Keratinocyte (primary cell): Measurements from ENCODE around the gene CORO1A. TPM values are rescaled to one million over a fixed set of nuclear protein-coding genes. Genes with fewer than 3 reads are reported as not detected.

Source experiments
- DNase-seq: peaks from one replicate; pipeline ENCODE4 v3.0.0-alpha.2; 2011; ENCODE audit warnings: low read depth, missing footprints, low spot score
- FAIRE-seq: peaks from 2 replicates; lab custom pipeline; 2011; peaks lifted over from hg19 to GRCh38; lab: Jason Lieb, UNC
- H2AFZ ChIP-seq: 2 replicates; pipeline ENCODE4 v1.6.0; 2012; ENCODE audit warnings: low read length, control low read depth, inconsistent platforms; ENCODE audit not compliant: control insufficient read depth
- H3K27ac ChIP-seq: 2 replicates; pipeline ENCODE4 v1.5.1; 2011; ENCODE audit warnings: low read length; ENCODE audit not compliant: control insufficient read depth, insufficient read depth
- H3K27me3 ChIP-seq: 3 replicates; pipeline ENCODE4 v1.6.0; 2011; ENCODE audit warnings: low read length; ENCODE audit not compliant: control insufficient read depth, insufficient read depth; ENCODE audit errors: extremely low read depth
- H3K36me3 ChIP-seq, 2 experiments: 2 replicates in 1 of 2; 3 replicates in 1 of 2; pipeline ENCODE4 v1.5.1; 2011; ENCODE audit warnings: low read length in 2 of 2, mild to moderate bottlenecking in 1 of 2; ENCODE audit not compliant: control insufficient read depth in 2 of 2, insufficient read depth in 2 of 2; ENCODE audit errors: extremely low read depth in 1 of 2
- H3K4me1 ChIP-seq: 3 replicates; pipeline ENCODE4 v1.5.1; 2011; ENCODE audit warnings: low read length; ENCODE audit not compliant: control insufficient read depth, insufficient read depth; ENCODE audit errors: extremely low read depth
- H3K4me2 ChIP-seq: 3 replicates; pipeline ENCODE4 v1.6.0; 2011; ENCODE audit warnings: low read depth, low read length; ENCODE audit not compliant: control insufficient read depth, insufficient read depth; ENCODE audit errors: extremely low read depth
- H3K4me3 ChIP-seq, 3 experiments: fragments of 200-600 bp in 1 of 3; sonication (generic) in 1 of 3; 2 replicates in 2 of 3; 3 replicates in 1 of 3; pipeline ENCODE4 v1.5.1; 2011 to 2016; ENCODE audit warnings: low read length in 3 of 3, mild to moderate bottlenecking in 3 of 3, control low read depth in 2 of 3, inconsistent platforms in 1 of 3, low read depth in 1 of 3, mixed read lengths in 1 of 3, mixed run types in 1 of 3, moderate library complexity in 1 of 3; ENCODE audit not compliant: control insufficient read depth in 2 of 3, insufficient read depth in 2 of 3; ENCODE audit errors: extremely low read depth in 1 of 3
- H3K79me2 ChIP-seq: 2 replicates; pipeline ENCODE4 v1.6.0; 2012; ENCODE audit warnings: low read length; ENCODE audit not compliant: control insufficient read depth, insufficient read depth
- H3K9ac ChIP-seq: 3 replicates; pipeline ENCODE4 v1.6.0; 2011; ENCODE audit warnings: low read length; ENCODE audit not compliant: control insufficient read depth, insufficient read depth; ENCODE audit errors: extremely low read depth
- H3K9me1 ChIP-seq: 3 replicates; pipeline ENCODE4 v1.6.0; 2011; ENCODE audit warnings: low read length; ENCODE audit not compliant: control insufficient read depth, insufficient read depth; ENCODE audit errors: extremely low read depth
- H3K9me3 ChIP-seq: 2 replicates; pipeline ENCODE4 v1.5.1; 2012; ENCODE audit warnings: low read depth, low read length; ENCODE audit not compliant: control insufficient read depth
- H4K20me1 ChIP-seq: 3 replicates; pipeline ENCODE4 v1.6.0; 2011; ENCODE audit warnings: low read length; ENCODE audit not compliant: control insufficient read depth, insufficient read depth; ENCODE audit errors: extremely low read depth
- EZH2 ChIP-seq: IDR thresholded peaks from one replicate; pipeline ENCODE4 v1.6.1; 2012; ENCODE audit warnings: inconsistent platforms, mild to moderate bottlenecking, low read length, moderate library complexity
- dilution Hi-C: fragments of 300-500 bp; cut with MboI; formaldehyde crosslinking; loops from one replicate; pipeline ENCODE4 v1.7.0; 2020; ENCODE audit warnings: low sequenced_read_pairs; ENCODE audit not compliant: extremely low pct_ligation_motif_present
- polyA plus RNA-seq, 5 experiments: library from polyadenylated mRNA; depleted of rRNA in 3 of 5; stranded (reverse) in 3 of 5; stranded (forward) in 1 of 5; unstranded in 1 of 5; fragments of >200 nt; gene quantifications; 1 replicate in 1 of 5; 2 replicates in 3 of 5; 3 replicates in 1 of 5; pipeline versions ENCODE4 v1.2.1 to v1.2.3, GENCODE V29; 2011 to 2012; ENCODE audit warnings: missing spikeins in 2 of 5, low read depth in 1 of 5, low replicate concordance in 1 of 5
- TF ChIP-seq, protein P1 (sequence below), 3 experiments: IDR thresholded peaks in 1 of 3; conservative IDR thresholded peaks in 1 of 3; optimal IDR thresholded peaks in 1 of 3; 2 replicates in 2 of 3; 3 replicates in 1 of 3; pipeline versions ENCODE3 to v1.5.1; 2011; ENCODE audit warnings: low read length in 3 of 3, mild to moderate bottlenecking in 3 of 3, moderate library complexity in 2 of 3, control low read depth in 1 of 3, inconsistent platforms in 1 of 3; ENCODE audit not compliant: insufficient read depth in 2 of 3; ENCODE audit errors: extremely low read depth in 1 of 3

CORO1A gene
- polyA plus RNA-seq, 1 donor (not counting 4 experiments of a cell fraction or from before 2014, with no cell fraction given) = 2.8 TPM

DNA sequence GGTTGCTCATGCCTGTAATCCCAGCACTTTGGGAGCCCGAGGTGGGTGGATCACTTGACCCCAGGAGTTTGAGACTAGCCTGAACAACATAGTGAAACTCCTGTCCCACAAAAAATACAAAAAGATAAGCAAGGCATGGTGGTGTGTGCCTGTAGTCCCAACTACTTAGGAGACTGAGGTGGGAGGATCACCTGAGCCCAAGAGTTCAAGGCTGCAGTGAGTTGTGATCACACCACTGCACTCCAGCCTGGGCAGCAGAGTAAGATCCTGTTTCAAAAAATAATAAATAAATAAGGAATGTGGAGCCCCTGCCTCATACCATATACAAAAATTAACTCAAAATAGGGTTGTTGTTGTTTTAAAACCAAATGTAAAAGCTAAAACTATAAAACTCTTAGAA, 26.2 kb upstream of the CORO1A start:
- Histone ChIP-seq H3K79me2 (no peaks in the 10 kb centered on the region), H3K9me1 (no peaks in the 10 kb centered on the region), H3K4me1 (no peaks in the 10 kb centered on the region), H2AFZ (no peak overlapping the region), H4K20me1 (no peaks in the 10 kb centered on the region), H3K27me3 (no peaks in the 10 kb centered on the region), H3K36me3 (no peaks in the 10 kb centered on the region), H3K9ac (no peak overlapping the region), H3K4me3 (no peak overlapping the region), H3K9me3 (no peaks in the 10 kb centered on the region), H3K27ac (no peak overlapping the region), H3K4me2 (no peak overlapping the region)
- dilution Hi-C loops = no loop called here
- FAIRE-seq (no peak), DNase-seq (no peak)
- TF ChIP-seq, protein P1, sequence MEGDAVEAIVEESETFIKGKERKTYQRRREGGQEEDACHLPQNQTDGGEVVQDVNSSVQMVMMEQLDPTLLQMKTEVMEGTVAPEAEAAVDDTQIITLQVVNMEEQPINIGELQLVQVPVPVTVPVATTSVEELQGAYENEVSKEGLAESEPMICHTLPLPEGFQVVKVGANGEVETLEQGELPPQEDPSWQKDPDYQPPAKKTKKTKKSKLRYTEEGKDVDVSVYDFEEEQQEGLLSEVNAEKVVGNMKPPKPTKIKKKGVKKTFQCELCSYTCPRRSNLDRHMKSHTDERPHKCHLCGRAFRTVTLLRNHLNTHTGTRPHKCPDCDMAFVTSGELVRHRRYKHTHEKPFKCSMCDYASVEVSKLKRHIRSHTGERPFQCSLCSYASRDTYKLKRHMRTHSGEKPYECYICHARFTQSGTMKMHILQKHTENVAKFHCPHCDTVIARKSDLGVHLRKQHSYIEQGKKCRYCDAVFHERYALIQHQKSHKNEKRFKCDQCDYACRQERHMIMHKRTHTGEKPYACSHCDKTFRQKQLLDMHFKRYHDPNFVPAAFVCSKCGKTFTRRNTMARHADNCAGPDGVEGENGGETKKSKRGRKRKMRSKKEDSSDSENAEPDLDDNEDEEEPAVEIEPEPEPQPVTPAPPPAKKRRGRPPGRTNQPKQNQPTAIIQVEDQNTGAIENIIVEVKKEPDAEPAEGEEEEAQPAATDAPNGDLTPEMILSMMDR (optimal IDR thresholded peaks at IDR 0.05 in 1 of 3, IDR thresholded peaks at IDR 0.05 in 1 of 3, conservative IDR thresholded peaks at IDR 0.05 in 1 of 3; ENCODE audit: extremely low read depth in 1 of 3, insufficient read depth in 2 of 3, low read length in 3 of 3) = no peak
- no peak for TF ChIP-seq EZH2

DNA sequence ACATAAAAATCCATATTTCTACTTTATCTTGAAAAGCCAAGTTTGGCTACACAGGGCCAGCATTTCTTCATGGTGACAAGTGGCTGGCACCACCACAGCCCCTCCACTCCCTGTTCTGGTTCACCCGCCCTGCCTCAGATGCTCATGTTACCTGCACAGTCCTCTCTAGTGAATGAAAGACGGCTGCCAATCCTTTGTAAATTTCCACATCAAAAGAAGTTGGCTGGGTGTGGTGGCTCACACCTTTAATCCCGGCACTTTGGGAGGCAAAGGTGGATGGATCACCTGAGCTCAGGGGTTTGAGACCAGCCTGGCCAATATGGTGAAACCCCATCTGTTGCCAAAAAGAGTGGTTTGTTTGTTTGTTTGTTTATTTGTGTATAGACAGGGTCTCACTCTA, 19.9 kb upstream of the CORO1A start:
- no peak for DNase-seq

More for the DNA sequence above, 19.9 kb upstream of the CORO1A start:
- Histone ChIP-seq H3K4me3 (no peak overlapping the region), H3K9me3 (no peaks in the 10 kb centered on the region), H3K9me1 (no peaks in the 10 kb centered on the region), H3K27ac (no peak overlapping the region), H3K9ac (no peak overlapping the region), H2AFZ (no peak overlapping the region), H3K79me2 (no peaks in the 10 kb centered on the region), H3K4me1 (no peaks in the 10 kb centered on the region), H4K20me1 (no peaks in the 10 kb centered on the region), H3K27me3 (no peaks in the 10 kb centered on the region), H3K4me2 (no peak overlapping the region), H3K36me3 (no peaks in the 10 kb centered on the region)
- TF ChIP-seq, protein P1 (optimal IDR thresholded peaks at IDR 0.05 in 1 of 3, IDR thresholded peaks at IDR 0.05 in 1 of 3, conservative IDR thresholded peaks at IDR 0.05 in 1 of 3; ENCODE audit: extremely low read depth in 1 of 3, insufficient read depth in 2 of 3, low read length in 3 of 3) = no peak
- TF ChIP-seq EZH2 = no peak
- dilution Hi-C loops = no loop called here
- no peak for FAIRE-seq
